ENCODE results near the gene SLFN12.
A peak's percentile ranks its signal among the peaks of the same experiment; 100 is the strongest.
"Not testable (repeated sequence)": the region's sequence is repeated elsewhere in the genome, so short reads cannot be mapped to it uniquely, and the experiment has no call there.

The SLFN12 gene

GRCh38 chr17:35438433-35438832 lies 6.1 kb upstream of the SLFN12 start:
- H3K27ac Mint-ChIP-seq = no peak overlapping the region
- H3K4me3 Mint-ChIP-seq = no peak overlapping the region
- no peak for DNase-seq
- ATAC-seq (replicated peaks) = no peak
- no peaks in the 10 kb centered on the region for H3K36me3 Mint-ChIP-seq
- no peaks in the 10 kb centered on the region for H3K27me3 Mint-ChIP-seq
- peaks cover 2 to 8% of the 10 kb centered on the region in 2 donors for H3K4me1 Mint-ChIP-seq
- H3K9me3 Mint-ChIP-seq = no peaks in the 10 kb centered on the region

GRCh38 chr17:35433075-35433894 lies 985 bp upstream of the SLFN12 start:
- H3K36me3 Mint-ChIP-seq = no peaks in the 10 kb centered on the region
- no peaks in the 10 kb centered on the region for H3K27me3 Mint-ChIP-seq
- no peaks in the 10 kb centered on the region for H3K9me3 Mint-ChIP-seq
- DNase-seq (peak; percentile 2), ATAC-seq (replicated peaks) (peak; percentile 67 to 71)
- peak overlapping the region; percentile 88 to 95 for H3K4me3 Mint-ChIP-seq
- peaks cover 15 to 35% of the 10 kb centered on the region in 2 donors for H3K4me1 Mint-ChIP-seq
- peak overlapping the region; percentile 94 for H3K27ac Mint-ChIP-seq

GRCh38 chr17:35429702-35430101 lies 2.6 kb downstream of the SLFN12 start:
- DNase-seq = no peak
- H3K27me3 Mint-ChIP-seq = no peaks in the 10 kb centered on the region
- H3K4me1 Mint-ChIP-seq = peaks cover 17 to 39% of the 10 kb centered on the region in 2 donors
- H3K9me3 Mint-ChIP-seq = no peaks in the 10 kb centered on the region
- peaks cover 0 to 2% of the 10 kb centered on the region in 2 donors for H3K36me3 Mint-ChIP-seq
- no peak overlapping the region for H3K27ac Mint-ChIP-seq
- ATAC-seq (replicated peaks) = no peak
- no peak overlapping the region for H3K4me3 Mint-ChIP-seq

GRCh38 chr17:35428229-35428628 lies 4.1 kb downstream of the SLFN12 start:
- Mint-ChIP-seq H3K4me3 (no peak overlapping the region), H3K9me3 (no peaks in the 10 kb centered on the region), H3K36me3 (peaks cover 0 to 2% of the 10 kb centered on the region in 2 donors), H3K27ac (no peak overlapping the region), H3K4me1 (peaks cover 15 to 29% of the 10 kb centered on the region in 2 donors), H3K27me3 (no peaks in the 10 kb centered on the region)
- no peak for DNase-seq
- ATAC-seq (replicated peaks) = no peak

- Mint-ChIP-seq H3K9me3 (no peaks in the 10 kb centered on the region), H3K4me1 (peaks cover 3 to 9% of the 10 kb centered on the region in 2 donors), H3K27me3 (no peaks in the 10 kb centered on the region), H3K27ac (no peak overlapping the region), H3K4me3 (no peak overlapping the region), H3K36me3 (peaks cover 10 to 18% of the 10 kb centered on the region in 2 donors)
- ATAC-seq (replicated peaks) (no peak), DNase-seq (no peak)
These were observed 8.5 kb downstream of the SLFN12 start for GRCh38 chr17:35423761-35424160.

- not testable (repeated sequence) for ATAC-seq (replicated peaks); H3K27me3 Mint-ChIP-seq; DNase-seq; H3K27ac Mint-ChIP-seq; H3K9me3 Mint-ChIP-seq; H3K4me1 Mint-ChIP-seq; H3K4me3 Mint-ChIP-seq
- peaks cover 8 to 18% of the 10 kb centered on the region in 2 donors for H3K36me3 Mint-ChIP-seq
These were observed 11.2 kb downstream of the SLFN12 start for GRCh38 chr17:35421069-35421468.

- Mint-ChIP-seq H3K36me3 (peaks cover 18 to 36% of the 10 kb centered on the region in 2 donors), H3K4me3 (no peak overlapping the region), H3K27me3 (no peaks in the 10 kb centered on the region), H3K27ac (no peak overlapping the region), H3K9me3 (peaks cover 0 to 3% of the 10 kb centered on the region in 2 donors), H3K4me1 (peaks cover 2 to 5% of the 10 kb centered on the region in 2 donors)
- DNase-seq (no peak), ATAC-seq (replicated peaks) (no peak)
These were observed 15.6 kb downstream of the SLFN12 start for GRCh38 chr17:35416659-35417058.

GRCh38 chr17:35414707-35415106 lies 17.6 kb downstream of the SLFN12 start:
- H3K27ac Mint-ChIP-seq; H3K4me1 Mint-ChIP-seq; ATAC-seq (replicated peaks); H3K9me3 Mint-ChIP-seq; DNase-seq; H3K27me3 Mint-ChIP-seq; H3K4me3 Mint-ChIP-seq: not testable (repeated sequence)
- peaks cover 24 to 44% of the 10 kb centered on the region in 2 donors for H3K36me3 Mint-ChIP-seq

- Mint-ChIP-seq H3K27me3 (no peaks in the 10 kb centered on the region), H3K4me3 (no peak overlapping the region), H3K9me3 (peaks cover 0 to 3% of the 10 kb centered on the region in 2 donors), H3K27ac (no peak overlapping the region), H3K36me3 (peaks cover 22 to 43% of the 10 kb centered on the region in 2 donors), H3K4me1 (peaks cover 2 to 5% of the 10 kb centered on the region in 2 donors)
- ATAC-seq (replicated peaks) = no peak
- no peak for DNase-seq
These were observed 18.1 kb downstream of the SLFN12 start for GRCh38 chr17:35414247-35414646.

- ATAC-seq (replicated peaks) (no peak), DNase-seq (no peak)
- Mint-ChIP-seq H3K27ac (no peak overlapping the region), H3K27me3 (no peaks in the 10 kb centered on the region), H3K9me3 (no peaks in the 10 kb centered on the region), H3K36me3 (peaks cover 10 to 32% of the 10 kb centered on the region in 2 donors), H3K4me3 (no peak overlapping the region), H3K4me1 (no peaks in the 10 kb centered on the region)
These were observed 24.8 kb downstream of the SLFN12 start for GRCh38 chr17:35407531-35407930.

GRCh38 chr17:35406568-35406967 lies 25.7 kb downstream of the SLFN12 start:
- Mint-ChIP-seq H3K4me3 (no peak overlapping the region), H3K36me3 (peaks cover 10 to 29% of the 10 kb centered on the region in 2 donors), H3K27ac (no peak overlapping the region), H3K27me3 (no peaks in the 10 kb centered on the region), H3K9me3 (no peaks in the 10 kb centered on the region), H3K4me1 (no peaks in the 10 kb centered on the region)
- DNase-seq = no peak
- no peak for ATAC-seq (replicated peaks)

- ATAC-seq (replicated peaks) = no peak
- Mint-ChIP-seq H3K27ac (no peak overlapping the region), H3K4me3 (no peak overlapping the region), H3K4me1 (no peaks in the 10 kb centered on the region), H3K36me3 (peaks cover 5 to 17% of the 10 kb centered on the region in 2 donors), H3K9me3 (no peaks in the 10 kb centered on the region), H3K27me3 (no peaks in the 10 kb centered on the region)
- DNase-seq = no peak
These were observed 27.9 kb downstream of the SLFN12 start for GRCh38 chr17:35404360-35404759.

- H3K4me1 Mint-ChIP-seq; ATAC-seq (replicated peaks); DNase-seq; H3K27ac Mint-ChIP-seq; H3K4me3 Mint-ChIP-seq; H3K36me3 Mint-ChIP-seq; H3K9me3 Mint-ChIP-seq: not testable (repeated sequence)
- peaks cover 9 to 20% of the 10 kb centered on the region in 2 donors for H3K27me3 Mint-ChIP-seq
These were observed 38.5 kb downstream of the SLFN12 start for GRCh38 chr17:35393783-35394182.

GRCh38 chr17:35390663-35391062 lies 41.6 kb downstream of the SLFN12 start:
- Mint-ChIP-seq H3K27ac (no peak overlapping the region), H3K4me1 (peaks cover 2 to 18% of the 10 kb centered on the region in 2 donors), H3K9me3 (peaks cover 0 to 3% of the 10 kb centered on the region in 2 donors), H3K4me3 (no peak overlapping the region), H3K36me3 (no peaks in the 10 kb centered on the region), H3K27me3 (peaks cover 8 to 14% of the 10 kb centered on the region in 2 donors)
- DNase-seq (no peak), ATAC-seq (replicated peaks) (no peak)

- Mint-ChIP-seq H3K36me3 (no peaks in the 10 kb centered on the region), H3K4me3 (no peak overlapping the region), H3K27ac (no peak overlapping the region), H3K9me3 (peaks cover 0 to 2% of the 10 kb centered on the region in 2 donors), H3K4me1 (peaks cover 2 to 18% of the 10 kb centered on the region in 2 donors), H3K27me3 (peaks cover 6 to 14% of the 10 kb centered on the region in 2 donors)
- DNase-seq (no peak), ATAC-seq (replicated peaks) (no peak)
These were observed 42.1 kb downstream of the SLFN12 start for GRCh38 chr17:35390156-35390555.

Data from stimulated activated naive B cell treated with anti-CD40 and anti-IgM and Interleukin-4, amounts not matched to agents 10 μg/mL and 1 μg/mL and 100 μg/mL, for 72 hours (primary cell).